GM19240 (cell line): ENCODE data around the gene DIS3L2.
"Not testable (repeated sequence)": the region's sequence is repeated elsewhere in the genome, so short reads cannot be mapped to it uniquely, and the experiment has no call there.

Experiments used
- DNase-seq: peaks from one replicate; pipeline ENCODE4 v3.0.0; 2011; ENCODE audit warnings: low spot score; ENCODE audit not compliant: insufficient read length

The DIS3L2 gene

GRCh38 chr2:232342635-232343565 lies 381.4 kb downstream of the DIS3L2 start:
- no peak for DNase-seq

- no peak for DNase-seq
These were observed 382.3 kb downstream of the DIS3L2 start for GRCh38 chr2:232343821-232344220.

GRCh38 chr2:232345251-232345650 lies 383.7 kb downstream of the DIS3L2 start:
- no peak for DNase-seq

- DNase-seq = no peak
These were observed 385.9 kb downstream of the DIS3L2 start for GRCh38 chr2:232347369-232347768.

GRCh38 chr2:232348936-232349335 lies 387.4 kb downstream of the DIS3L2 start:
- DNase-seq = no peak

GRCh38 chr2:232349546-232349945 lies 388.0 kb downstream of the DIS3L2 start:
- DNase-seq = no peak

- no peak for DNase-seq
These were observed 388.6 kb downstream of the DIS3L2 start for GRCh38 chr2:232349946-232350635.

- no peak for DNase-seq
These were observed 389.5 kb downstream of the DIS3L2 start for GRCh38 chr2:232350804-232351685.

- no peak for DNase-seq
These were observed 390.4 kb downstream of the DIS3L2 start for GRCh38 chr2:232351686-232352510.

- no peak for DNase-seq
These were observed 391.1 kb downstream of the DIS3L2 start for GRCh38 chr2:232352511-232353091.

GRCh38 chr2:232353096-232353495 lies 391.6 kb downstream of the DIS3L2 start:
- no peak for DNase-seq

- DNase-seq = no peak
These were observed 392.1 kb downstream of the DIS3L2 start for GRCh38 chr2:232353660-232354059.

GRCh38 chr2:232354069-232354468 lies 392.6 kb downstream of the DIS3L2 start:
- DNase-seq = no peak

GRCh38 chr2:232361646-232362045 lies 400.1 kb downstream of the DIS3L2 start:
- DNase-seq = no peak

GRCh38 chr2:232362174-232362900 lies 400.8 kb downstream of the DIS3L2 start:
- DNase-seq = no peak

- not testable (repeated sequence) for DNase-seq
These were observed 401.7 kb downstream of the DIS3L2 start for GRCh38 chr2:232363064-232363783.

GRCh38 chr2:232363784-232364615 lies 402.5 kb downstream of the DIS3L2 start:
- peak; percentile 53 for DNase-seq
